ENCODE data around the gene SNX24. TPM values are rescaled to one million over a fixed set of nuclear protein-coding genes. Genes with fewer than 3 reads are reported as not detected.

SNX24 gene
- polyA plus RNA-seq, 3 donors: 3.5 to 10.6 (median 8.0) TPM

- no peak overlapping the region for H3K4me3 ChIP-seq (replicated peaks in 1 of 3; ENCODE audit: low read depth in 2 of 3, low read length in 3 of 3)
- Mint-ChIP-seq H3K9me3 (no peaks in the 10 kb centered on the region), H3K27me3 (ENCODE audit: low read depth in 3 of 3) (peaks cover 0 to 3% (median 2%) of the 10 kb centered on the region in 3 donors), H3K4me1 (peaks cover 8% of the 10 kb centered on the region), H3K36me3 (no peaks in the 10 kb centered on the region), H3K27ac (no peak overlapping the region), H3K4me3 (no peak overlapping the region)
- intact Hi-C loops (cut with micrococcal nuclease): no loop called here
- no peak overlapping the region for H3K4me2 ChIP-seq (replicated peaks; ENCODE audit: extremely low read depth, low read length, poor library complexity, severe bottlenecking)
- H2AFZ ChIP-seq (ENCODE audit: insufficient read depth, low read depth, low read length, poor library complexity, severe bottlenecking): no peak overlapping the region
- no peaks in the 10 kb centered on the region for H3K9me3 ChIP-seq (replicated peaks in 1 of 2; ENCODE audit: control insufficient read depth in 1 of 2, insufficient read depth in 1 of 2, low read length in 2 of 2)
- no peak for TF ChIP-seq CTCF (IDR thresholded peaks at IDR 0.05)
- no peaks in the 10 kb centered on the region for H4K20me1 ChIP-seq (ENCODE audit: insufficient read depth, low read length)
- no peak for DNase-seq
- H3K79me2 ChIP-seq (ENCODE audit: insufficient read depth, low read length): no peaks in the 10 kb centered on the region
- no peak overlapping the region for H3K9ac ChIP-seq (ENCODE audit: insufficient read depth, low read length, poor library complexity, severe bottlenecking)
- WGBS (ENCODE audit: insufficient coverage): no CpG with 5 or more reads among the region's 3 CpGs
- H3K27ac ChIP-seq (ENCODE audit: low read depth in 1 of 2, low read length in 2 of 2): no peak overlapping the region
- H3K27me3 ChIP-seq (ENCODE audit: control insufficient read depth in 2 of 2, insufficient read depth in 2 of 2, low read length in 2 of 2): no peaks in the 10 kb centered on the region
- H3K36me3 ChIP-seq (replicated peaks in 1 of 2; ENCODE audit: control insufficient read depth in 1 of 2, insufficient read depth in 2 of 2, low read length in 2 of 2): no peaks in the 10 kb centered on the region
- H3K4me1 ChIP-seq (ENCODE audit: control insufficient read depth in 1 of 2, insufficient read depth in 2 of 2, low read length in 2 of 2): no peaks in the 10 kb centered on the region
Observed at GRCh38 chr5:122984425-122984824, 139.0 kb downstream of the SNX24 start.

DNA sequence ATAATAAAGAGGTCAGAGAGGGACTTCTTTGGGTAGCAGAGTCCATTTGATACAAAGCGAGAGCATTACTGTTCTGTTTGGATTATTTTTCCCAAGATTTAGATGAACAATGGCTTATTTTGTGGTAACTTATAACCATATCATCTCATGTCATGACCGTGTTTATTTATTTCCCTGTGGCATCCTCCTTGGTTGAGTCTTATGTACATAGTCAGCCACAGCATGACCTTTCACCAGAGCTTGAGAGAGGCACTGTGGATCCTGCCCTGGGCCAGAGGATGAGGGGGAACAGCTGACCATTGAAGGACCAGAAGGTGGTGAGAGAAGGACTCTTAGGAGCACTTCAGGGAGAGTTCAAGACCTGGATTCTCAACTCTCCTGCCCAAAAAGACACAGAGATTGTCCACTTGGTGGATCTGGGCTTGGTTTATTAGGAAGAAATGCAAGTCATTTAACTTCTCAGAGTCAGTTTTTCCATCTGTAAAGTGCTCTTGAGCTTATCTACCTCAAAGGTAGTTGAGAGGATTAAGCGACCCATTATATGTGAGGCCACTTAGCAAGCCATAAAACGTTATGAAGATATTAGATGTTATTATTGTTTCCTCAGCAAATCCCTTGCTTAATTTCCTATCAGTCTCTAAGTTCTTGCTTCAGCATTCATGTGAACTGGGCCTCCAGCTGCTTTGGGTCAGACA lies 139.7 kb downstream of the SNX24 start:
- no peak for DNase-seq
- Histone ChIP-seq H3K4me2 (replicated peaks; ENCODE audit: extremely low read depth, low read length, poor library complexity, severe bottlenecking) (no peak overlapping the region), H3K4me3 (replicated peaks in 1 of 3; ENCODE audit: low read depth in 2 of 3, low read length in 3 of 3) (no peak overlapping the region), H3K27ac (ENCODE audit: low read depth in 1 of 2, low read length in 2 of 2) (no peak overlapping the region), H3K4me1 (ENCODE audit: control insufficient read depth in 1 of 2, insufficient read depth in 2 of 2, low read length in 2 of 2) (no peaks in the 10 kb centered on the region), H3K9ac (ENCODE audit: insufficient read depth, low read length, poor library complexity, severe bottlenecking) (no peak overlapping the region), H3K79me2 (ENCODE audit: insufficient read depth, low read length) (no peaks in the 10 kb centered on the region), H3K27me3 (ENCODE audit: control insufficient read depth in 2 of 2, insufficient read depth in 2 of 2, low read length in 2 of 2) (no peaks in the 10 kb centered on the region), H4K20me1 (ENCODE audit: insufficient read depth, low read length) (no peaks in the 10 kb centered on the region), H3K36me3 (replicated peaks in 1 of 2; ENCODE audit: control insufficient read depth in 1 of 2, insufficient read depth in 2 of 2, low read length in 2 of 2) (no peaks in the 10 kb centered on the region), H3K9me3 (replicated peaks in 1 of 2; ENCODE audit: control insufficient read depth in 1 of 2, insufficient read depth in 1 of 2, low read length in 2 of 2) (no peaks in the 10 kb centered on the region), H2AFZ (ENCODE audit: insufficient read depth, low read depth, low read length, poor library complexity, severe bottlenecking) (no peak overlapping the region)
- Mint-ChIP-seq H3K9me3 (no peaks in the 10 kb centered on the region), H3K36me3 (no peaks in the 10 kb centered on the region), H3K4me3 (no peak overlapping the region), H3K27ac (no peak overlapping the region), H3K4me1 (peaks cover 8% of the 10 kb centered on the region), H3K27me3 (ENCODE audit: low read depth in 3 of 3) (peaks cover 0 to 3% (median 2%) of the 10 kb centered on the region in 3 donors)
- no CpG with 5 or more reads among the region's 4 CpGs for WGBS (ENCODE audit: insufficient coverage)
- TF ChIP-seq CTCF (IDR thresholded peaks at IDR 0.05): no peak
- intact Hi-C loops (cut with micrococcal nuclease): no loop called here

All from CD14-positive monocyte (primary cell).